Transverse colon (tissue), 4 donors: ENCODE measurements around the gene SCARB2.

Experiments
- EP300 ChIP-seq: sonication (generic); formaldehyde crosslinking; IDR thresholded peaks from one replicate; pipeline ENCODE4 v1.6.1; 2017; ENCODE audit warnings: antibody characterized with exemption, low read depth
- POLR2A ChIP-seq: fragments of 450-650 bp; IDR thresholded peaks from one replicate; pipeline ENCODE4 v1.6.1; 2016; ENCODE audit warnings: antibody characterized with exemption, mild to moderate bottlenecking, moderate library complexity
- POLR2AphosphoS5 ChIP-seq, 3 donors: sonication (generic); formaldehyde crosslinking; IDR thresholded peaks; one replicate each; pipeline ENCODE4 v1.6.1; 2016; ENCODE audit warnings: antibody characterized with exemption in 3 of 3
- TF ChIP-seq, protein P1 (sequence below), 5 experiments: fragments of 200-600 bp in 3 of 5; fragments of 450-650 bp in 2 of 5; sonication (generic) in 3 of 5; IDR thresholded peaks; 1 replicate in 2 of 5; 2 replicates in 3 of 5; pipeline ENCODE4 v1.5.1; 2016 to 2017; ENCODE audit warnings: antibody characterized with exemption in 5 of 5, inconsistent platforms in 3 of 5, mild to moderate bottlenecking in 2 of 5, moderate library complexity in 1 of 5

- TF ChIP-seq POLR2AphosphoS5 (IDR thresholded peaks at IDR 0.05) (no peak), EP300 (no peak), POLR2A (no peak)
- TF ChIP-seq, protein P1, sequence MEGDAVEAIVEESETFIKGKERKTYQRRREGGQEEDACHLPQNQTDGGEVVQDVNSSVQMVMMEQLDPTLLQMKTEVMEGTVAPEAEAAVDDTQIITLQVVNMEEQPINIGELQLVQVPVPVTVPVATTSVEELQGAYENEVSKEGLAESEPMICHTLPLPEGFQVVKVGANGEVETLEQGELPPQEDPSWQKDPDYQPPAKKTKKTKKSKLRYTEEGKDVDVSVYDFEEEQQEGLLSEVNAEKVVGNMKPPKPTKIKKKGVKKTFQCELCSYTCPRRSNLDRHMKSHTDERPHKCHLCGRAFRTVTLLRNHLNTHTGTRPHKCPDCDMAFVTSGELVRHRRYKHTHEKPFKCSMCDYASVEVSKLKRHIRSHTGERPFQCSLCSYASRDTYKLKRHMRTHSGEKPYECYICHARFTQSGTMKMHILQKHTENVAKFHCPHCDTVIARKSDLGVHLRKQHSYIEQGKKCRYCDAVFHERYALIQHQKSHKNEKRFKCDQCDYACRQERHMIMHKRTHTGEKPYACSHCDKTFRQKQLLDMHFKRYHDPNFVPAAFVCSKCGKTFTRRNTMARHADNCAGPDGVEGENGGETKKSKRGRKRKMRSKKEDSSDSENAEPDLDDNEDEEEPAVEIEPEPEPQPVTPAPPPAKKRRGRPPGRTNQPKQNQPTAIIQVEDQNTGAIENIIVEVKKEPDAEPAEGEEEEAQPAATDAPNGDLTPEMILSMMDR (IDR thresholded peaks at IDR 0.05) = no peak
Observed at GRCh38 chr4:76197031-76197743, 16.4 kb downstream of the SCARB2 start.
